Ovary (tissue), 9 donors: Measurements from ENCODE around the gene C14orf93. TPM values are rescaled to one million over a fixed set of nuclear protein-coding genes. Genes with fewer than 3 reads are reported as not detected.
"Not testable (repeated sequence)": the region's sequence is repeated elsewhere in the genome, so short reads cannot be mapped to it uniquely, and the experiment has no call there.

Source experiments
- DNase-seq, 5 donors: peaks; one replicate each; pipeline ENCODE4 v3.0.0-alpha.2; 2019 to 2020
- H3K27ac ChIP-seq, 2 donors: fragments of 200-600 bp; one replicate each; pipeline versions ENCODE4 v1.5.1 to v1.8.0; 2019 to 2022
- H3K27me3 ChIP-seq: fragments of 200-600 bp; one replicate; pipeline ENCODE4 v1.8.0; 2022
- H3K36me3 ChIP-seq: fragments of 200-600 bp; sonication (generic); one replicate; pipeline ENCODE4 v1.5.1; 2019
- H3K4me1 ChIP-seq: one replicate; pipeline ENCODE4 v1.8.1; 2013; ENCODE audit warnings: mild to moderate bottlenecking, moderate library complexity; ENCODE audit not compliant: insufficient read depth
- H3K4me3 ChIP-seq: fragments of 200-600 bp; sonication (generic); one replicate; pipeline ENCODE4 v1.5.1; 2017
- H3K9me3 ChIP-seq, 2 donors: fragments of 200-600 bp in 1 of 2; sonication (generic) in 1 of 2; one replicate each; pipeline versions ENCODE4 v1.5.1 to v1.8.1; 2013 to 2019; ENCODE audit warnings: mild to moderate bottlenecking in 1 of 2, moderate library complexity in 1 of 2
- CTCF ChIP-seq, 3 donors: fragments of 450-650 bp in 2 of 3; fragments of 200-600 bp in 1 of 3; IDR thresholded peaks; one replicate each; pipeline versions ENCODE4 v1.5.1 to v1.8.0; 2016 to 2022; ENCODE audit warnings: antibody characterized with exemption in 3 of 3, mild to moderate bottlenecking in 1 of 3
- EP300 ChIP-seq: sonication (generic); formaldehyde crosslinking; IDR thresholded peaks from one replicate; pipeline ENCODE4 v1.6.1; 2017; ENCODE audit warnings: antibody characterized with exemption
- POLR2A ChIP-seq: fragments of 450-650 bp; IDR thresholded peaks from one replicate; pipeline ENCODE4 v1.6.1; 2017; ENCODE audit warnings: antibody characterized with exemption, mild to moderate bottlenecking, moderate library complexity
- WGBS, 3 donors: extraction: QIAGEN DNeasy Blood & Tissue Kit in 1 of 3; methylation state at CpG; one replicate each; pipeline versions ENCODE4 v1.1.5 to v1.1.7; 2013 to 2017; 5-methylcytosine and 5-hydroxymethylcytosine counted together
- intact Hi-C, 4 donors: fragments of 100-400 bp; cut with DNase I; formaldehyde crosslinking; loops; one replicate each; pipeline versions ENCODE4 v1.11.0 to v1.15.1; 2022 to 2023
- polyA plus RNA-seq, 2 donors: library from polyadenylated mRNA; stranded (reverse); fragments of 200-250 nt in 1 of 2; fragments of 350-450 nt in 1 of 2; fragmentation: Illumina TruSeq in 1 of 2; extraction: RNeasy Lipid Tissue Mini Kit (QIAGEN cat#74804) in 1 of 2; gene quantifications; one replicate each; pipeline ENCODE4 v1.2.3, GENCODE V29; 2013 to 2014
- total RNA-seq, 7 donors: library from RNA; depleted of rRNA in 2 of 7; stranded (reverse); fragments of >200 nt in 2 of 7; fragmentation: NEBNext Ultra II Directional in 3 of 7; extraction: Animal tissue kit (Norgen Biotek cat#: 25700) in 3 of 7; gene quantifications; one replicate each; pipeline versions ENCODE4 v1.1.0 to v1.2.4, GENCODE V29; 2016 to 2023
- donor health status: DM: no; HTN: no; CAD: no; lungs with moderate emphysema.
- donor health status: DM: no; HTN: no; CAD: no.
- donor health status: Bipolar disorder and iron deficiency.
- donor health status: DM: yes; HTN: yes; CAD: no.
- donor health status: DM: no; HTN: no; CAD: no.
- donor health status: DM: yes; HTN: yes; CAD: no.

C14orf93 gene
- total and polyA plus RNA-seq, 9 donors, result 7.2 to 12.7 (median 10.8) TPM

DNA sequence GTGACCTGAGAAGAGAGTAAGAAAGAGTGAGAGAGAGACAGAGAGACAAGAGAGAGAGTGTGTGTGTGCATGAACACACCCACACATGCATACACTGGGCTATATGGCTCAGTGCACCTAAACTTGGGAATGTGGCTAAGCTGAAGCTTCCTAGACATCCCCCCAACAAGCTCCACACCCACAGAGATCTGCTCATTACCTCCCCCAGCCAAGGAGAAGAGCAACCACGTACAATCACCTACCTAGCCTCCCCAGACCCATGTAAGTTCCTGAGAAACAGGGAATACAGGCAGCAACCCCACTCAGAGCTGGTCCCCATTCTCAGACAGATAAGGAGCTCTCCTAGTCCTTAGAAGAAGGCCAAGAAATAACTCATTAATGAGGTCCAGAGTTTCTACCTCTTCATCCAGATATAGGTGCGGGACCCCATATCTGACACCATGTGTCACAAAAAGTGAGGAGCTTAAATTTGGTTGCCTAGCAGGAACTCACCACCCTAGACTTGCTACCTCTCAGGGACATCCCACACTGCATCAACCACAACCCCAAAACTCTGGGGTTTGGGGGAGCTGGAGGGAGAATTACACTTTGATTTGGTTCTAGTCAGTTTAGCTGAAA is 37.5 kb downstream of the C14orf93 start:
- intact Hi-C loops, result no loop called here
- no peak overlapping the region for H3K27ac ChIP-seq
- no peak for TF ChIP-seq POLR2A
- no peak for TF ChIP-seq CTCF (IDR thresholded peaks at IDR 0.05)
- TF ChIP-seq EP300, result no peak
- H3K27me3 ChIP-seq, result no peaks in the 10 kb centered on the region
- H3K4me3 ChIP-seq, result no peak overlapping the region
- no peaks in the 10 kb centered on the region for H3K4me1 ChIP-seq
- 85 to 89% (median 86%) methylated on average over 2 of the region's 2 CpGs for WGBS, 3 donors
- no peaks in the 10 kb centered on the region for H3K36me3 ChIP-seq
- DNase-seq, result no peak
- no peaks in the 10 kb centered on the region for H3K9me3 ChIP-seq

- TF ChIP-seq CTCF (IDR thresholded peaks at IDR 0.05) (no peak), POLR2A (no peak), EP300 (no peak)
- H3K9me3 ChIP-seq, result no peaks in the 10 kb centered on the region
- H3K4me1 ChIP-seq, result no peaks in the 10 kb centered on the region
- no peaks in the 10 kb centered on the region for H3K36me3 ChIP-seq
- 95 to 100% (median 96%) methylated on average over 1 of the region's 1 CpG for WGBS, 3 donors
- H3K27me3 ChIP-seq, result no peaks in the 10 kb centered on the region
- no peak overlapping the region for H3K4me3 ChIP-seq
- intact Hi-C loops, result no loop called here
- no peak overlapping the region for H3K27ac ChIP-seq
- DNase-seq, result no peak
These were observed 38.8 kb downstream of the C14orf93 start for GRCh38 chr14:22971152-22971551.

DNA sequence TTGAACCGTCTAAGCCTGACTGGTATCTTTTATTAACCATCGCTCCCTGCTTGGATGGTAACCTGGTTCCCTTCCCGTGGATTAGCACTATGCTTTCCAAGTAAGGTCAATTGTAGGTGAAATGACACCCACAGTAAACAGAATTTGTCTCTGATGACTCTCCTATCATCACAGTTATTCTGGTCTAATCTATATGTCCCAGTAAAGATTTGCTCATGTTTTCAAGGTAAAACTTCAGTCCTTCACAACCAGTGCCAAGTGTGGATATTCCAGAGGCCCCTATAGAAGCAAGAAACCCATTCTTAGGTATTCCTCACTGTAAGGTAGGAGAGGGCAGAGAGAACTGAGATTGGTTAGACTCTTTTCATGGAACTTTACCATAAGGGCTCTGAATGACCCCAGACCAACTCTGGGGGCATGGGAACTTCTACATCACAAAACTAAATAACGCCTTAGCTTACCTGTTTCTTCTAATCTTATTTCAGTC is 43.1 kb downstream of the C14orf93 start:
- DNase-seq, result no peak
- Histone ChIP-seq H3K4me1 (no peaks in the 10 kb centered on the region), H3K27ac (no peak overlapping the region), H3K9me3 (no peaks in the 10 kb centered on the region), H3K27me3 (no peaks in the 10 kb centered on the region), H3K36me3 (no peaks in the 10 kb centered on the region), H3K4me3 (no peak overlapping the region)
- 40 to 51% (median 48%) methylated on average over 4 of the region's 4 CpGs for WGBS, 3 donors
- TF ChIP-seq EP300, result no peak
- no peak for TF ChIP-seq POLR2A
- TF ChIP-seq CTCF (IDR thresholded peaks at IDR 0.05), result no peak
- intact Hi-C loops, result no loop called here

- intact Hi-C loops, DNase-seq, H3K4me1 ChIP-seq, H3K27ac ChIP-seq, H3K36me3 ChIP-seq, H3K27me3 ChIP-seq, H3K9me3 ChIP-seq, H3K4me3 ChIP-seq: not testable (repeated sequence)
- 40 to 53% (median 47%) methylated on average over 15 of the region's 15 CpGs for WGBS, 3 donors
These were observed 43.8 kb downstream of the C14orf93 start for GRCh38 chr14:22965916-22966782.
